Stimulated activated CD4-positive, alpha-beta T cell treated with anti-CD3 and anti-CD28 coated beads, Interleukin-15, amount 100 ng/mL, for 48 hours (primary cell): ENCODE data around the gene SHC3.
"Not testable (repeated sequence)": the region's sequence is repeated elsewhere in the genome, so short reads cannot be mapped to it uniquely, and the experiment has no call there.

Source experiments
- DNase-seq, 2 donors: peaks; one replicate each; pipeline ENCODE4 v3.0.0-alpha.2; 2020; ENCODE audit warnings: low read depth in 2 of 2

Gene SHC3

GRCh38 chr9:89177944-89178829, at the start of gene SHC3:
Gene SHC3 (minus strand): TSS chr9:89178818. CDS start chr9:89178460, 358 bp downstream.
- DNase-seq: no peak

- no peak for DNase-seq
Measured at GRCh38 chr9:89225991-89226471, 47.4 kb upstream of the SHC3 start.

GRCh38 chr9:89225587-89225986, 47.0 kb upstream of the SHC3 start:
- no peak for DNase-seq

GRCh38 chr9:89225036-89225435, 46.4 kb upstream of the SHC3 start:
- no peak for DNase-seq

- DNase-seq: no peak
Measured at GRCh38 chr9:89224633-89225032, 46.0 kb upstream of the SHC3 start.

- DNase-seq: no peak
Measured at GRCh38 chr9:89223396-89223977, 44.9 kb upstream of the SHC3 start.

GRCh38 chr9:89219637-89220036, 41.0 kb upstream of the SHC3 start:
- DNase-seq: no peak

GRCh38 chr9:89218040-89218928, 39.7 kb upstream of the SHC3 start:
- no peak for DNase-seq

- no peak for DNase-seq
Measured at GRCh38 chr9:89215342-89215741, 36.7 kb upstream of the SHC3 start.

- no peak for DNase-seq
Measured at GRCh38 chr9:89213396-89213880, 34.8 kb upstream of the SHC3 start.

- DNase-seq: no peak
Measured at GRCh38 chr9:89212171-89212570, 33.6 kb upstream of the SHC3 start.

GRCh38 chr9:89209311-89209710, 30.7 kb upstream of the SHC3 start:
- not testable (repeated sequence) for DNase-seq

- no peak for DNase-seq
Measured at GRCh38 chr9:89207026-89207425, 28.4 kb upstream of the SHC3 start.

GRCh38 chr9:89204801-89205200, 26.2 kb upstream of the SHC3 start:
- no peak for DNase-seq

- DNase-seq: no peak
Measured at GRCh38 chr9:89195131-89195797, 16.6 kb upstream of the SHC3 start.

GRCh38 chr9:89194421-89195130, 16.0 kb upstream of the SHC3 start:
- DNase-seq: no peak

GRCh38 chr9:89191004-89191403, 12.4 kb upstream of the SHC3 start:
- DNase-seq: no peak

GRCh38 chr9:89189215-89189614, 10.6 kb upstream of the SHC3 start:
- no peak for DNase-seq

GRCh38 chr9:89187950-89188349, 9.3 kb upstream of the SHC3 start:
- DNase-seq: no peak

- DNase-seq: no peak
Measured at GRCh38 chr9:89187541-89187940, 8.9 kb upstream of the SHC3 start.

- no peak for DNase-seq
Measured at GRCh38 chr9:89186960-89187359, 8.3 kb upstream of the SHC3 start.
